Measurements from ENCODE around the gene TNPO1.

GRCh38 chr5:72921886-72922285 lies 105.4 kb downstream of the TNPO1 start:
- TF ChIP-seq CTCF (IDR thresholded peaks at IDR 0.05; ENCODE audit: low read length) (no peak), EZH2 (optimal IDR thresholded peaks at IDR 0.05; ENCODE audit: low read depth, low read length) (no peak)
